Ovary (tissue), 9 donors: ENCODE results near the gene RASGRP4. TPM values are rescaled to one million over a fixed set of nuclear protein-coding genes. Genes with fewer than 3 reads are reported as not detected.

Source experiments
- DNase-seq, 5 donors: peaks; one replicate each; pipeline ENCODE4 v3.0.0-alpha.2; 2019 to 2020
- H3K27ac ChIP-seq, 2 donors: fragments of 200-600 bp; one replicate each; pipeline versions ENCODE4 v1.5.1 to v1.8.0; 2019 to 2022
- H3K27me3 ChIP-seq: fragments of 200-600 bp; one replicate; pipeline ENCODE4 v1.8.0; 2022
- H3K36me3 ChIP-seq: fragments of 200-600 bp; sonication (generic); one replicate; pipeline ENCODE4 v1.5.1; 2019
- H3K4me1 ChIP-seq: one replicate; pipeline ENCODE4 v1.8.1; 2013; ENCODE audit warnings: mild to moderate bottlenecking, moderate library complexity; ENCODE audit not compliant: insufficient read depth
- H3K4me3 ChIP-seq: fragments of 200-600 bp; sonication (generic); one replicate; pipeline ENCODE4 v1.5.1; 2017
- H3K9me3 ChIP-seq, 2 donors: fragments of 200-600 bp in 1 of 2; sonication (generic) in 1 of 2; one replicate each; pipeline versions ENCODE4 v1.5.1 to v1.8.1; 2013 to 2019; ENCODE audit warnings: mild to moderate bottlenecking in 1 of 2, moderate library complexity in 1 of 2
- EP300 ChIP-seq: sonication (generic); formaldehyde crosslinking; IDR thresholded peaks from one replicate; pipeline ENCODE4 v1.6.1; 2017; ENCODE audit warnings: antibody characterized with exemption
- POLR2A ChIP-seq: fragments of 450-650 bp; IDR thresholded peaks from one replicate; pipeline ENCODE4 v1.6.1; 2017; ENCODE audit warnings: antibody characterized with exemption, mild to moderate bottlenecking, moderate library complexity
- WGBS, 3 donors: extraction: QIAGEN DNeasy Blood & Tissue Kit in 1 of 3; methylation state at CpG; one replicate each; pipeline versions ENCODE4 v1.1.5 to v1.1.7; 2013 to 2017; 5-methylcytosine and 5-hydroxymethylcytosine counted together
- intact Hi-C, 4 donors: fragments of 100-400 bp; cut with DNase I; formaldehyde crosslinking; loops; one replicate each; pipeline versions ENCODE4 v1.11.0 to v1.15.1; 2022 to 2023
- polyA plus RNA-seq, 2 donors: library from polyadenylated mRNA; stranded (reverse); fragments of 200-250 nt in 1 of 2; fragments of 350-450 nt in 1 of 2; fragmentation: Illumina TruSeq in 1 of 2; extraction: RNeasy Lipid Tissue Mini Kit (QIAGEN cat#74804) in 1 of 2; gene quantifications; one replicate each; pipeline ENCODE4 v1.2.3, GENCODE V29; 2013 to 2014
- total RNA-seq, 7 donors: library from RNA; depleted of rRNA in 2 of 7; stranded (reverse); fragments of >200 nt in 2 of 7; fragmentation: NEBNext Ultra II Directional in 3 of 7; extraction: Animal tissue kit (Norgen Biotek cat#: 25700) in 3 of 7; gene quantifications; one replicate each; pipeline versions ENCODE4 v1.1.0 to v1.2.4, GENCODE V29; 2016 to 2023
- TF ChIP-seq, protein P1 (sequence below), 3 donors: fragments of 450-650 bp in 2 of 3; fragments of 200-600 bp in 1 of 3; IDR thresholded peaks; one replicate each; pipeline versions ENCODE4 v1.5.1 to v1.8.0; 2016 to 2022; ENCODE audit warnings: antibody characterized with exemption in 3 of 3, mild to moderate bottlenecking in 1 of 3
- donor health status: DM: no; HTN: no; CAD: no; lungs with moderate emphysema.
- donor health status: DM: no; HTN: no; CAD: no.
- donor health status: Bipolar disorder and iron deficiency.
- donor health status: DM: yes; HTN: yes; CAD: no.
- donor health status: DM: no; HTN: no; CAD: no.
- donor health status: DM: yes; HTN: yes; CAD: no.

RASGRP4 gene
- total and polyA plus RNA-seq, 9 donors: 0.45 to 2.5 (median 0.84) TPM

DNA sequence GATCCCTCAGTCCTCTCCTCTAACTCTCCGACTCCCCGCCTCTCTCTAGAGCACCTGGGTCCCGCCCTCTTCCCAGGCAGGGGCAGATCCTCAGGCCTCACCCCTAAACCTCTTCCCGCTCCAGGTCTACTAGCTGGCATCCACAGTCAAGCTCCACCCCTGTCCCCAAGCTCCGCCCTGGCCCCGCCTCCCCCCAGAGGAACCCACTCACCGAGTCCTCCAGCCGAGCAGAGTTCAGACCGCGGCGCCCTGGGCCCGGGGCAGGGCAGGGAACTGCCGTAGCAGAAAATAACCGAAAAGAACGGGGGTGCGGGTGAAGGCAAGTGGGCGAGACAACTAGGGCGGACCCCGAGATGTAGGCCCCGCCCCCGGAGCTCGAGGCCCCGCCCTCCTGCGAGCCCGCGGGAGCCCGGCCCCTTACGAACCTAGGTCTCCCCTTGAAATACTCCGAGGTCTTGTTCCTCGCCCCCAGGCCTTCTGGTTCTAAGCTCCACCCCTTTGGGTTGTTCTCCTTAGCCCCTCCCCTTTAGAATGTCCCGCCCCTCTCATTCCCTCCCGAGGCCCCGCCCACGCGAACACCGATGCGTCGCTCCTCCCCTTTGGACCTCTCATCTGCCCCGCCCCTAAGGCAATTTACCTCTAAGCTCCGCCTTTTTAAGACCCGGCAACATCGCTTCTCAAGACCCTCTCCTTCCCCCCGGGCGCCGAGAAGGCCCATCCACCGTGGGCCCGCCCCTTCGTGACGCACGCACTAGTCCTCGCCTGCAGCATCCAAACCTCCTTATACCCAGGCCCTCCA is 38.3 kb downstream of the RASGRP4 start, which contains the start of gene GGN:
TSS of gene GGN (minus strand) at position 485 of the 799 bp plus-strand sequence. CDS start 773 bp downstream, outside the sequence.
- TF ChIP-seq EP300 (no peak), POLR2A (no peak)
- TF ChIP-seq, protein P1, sequence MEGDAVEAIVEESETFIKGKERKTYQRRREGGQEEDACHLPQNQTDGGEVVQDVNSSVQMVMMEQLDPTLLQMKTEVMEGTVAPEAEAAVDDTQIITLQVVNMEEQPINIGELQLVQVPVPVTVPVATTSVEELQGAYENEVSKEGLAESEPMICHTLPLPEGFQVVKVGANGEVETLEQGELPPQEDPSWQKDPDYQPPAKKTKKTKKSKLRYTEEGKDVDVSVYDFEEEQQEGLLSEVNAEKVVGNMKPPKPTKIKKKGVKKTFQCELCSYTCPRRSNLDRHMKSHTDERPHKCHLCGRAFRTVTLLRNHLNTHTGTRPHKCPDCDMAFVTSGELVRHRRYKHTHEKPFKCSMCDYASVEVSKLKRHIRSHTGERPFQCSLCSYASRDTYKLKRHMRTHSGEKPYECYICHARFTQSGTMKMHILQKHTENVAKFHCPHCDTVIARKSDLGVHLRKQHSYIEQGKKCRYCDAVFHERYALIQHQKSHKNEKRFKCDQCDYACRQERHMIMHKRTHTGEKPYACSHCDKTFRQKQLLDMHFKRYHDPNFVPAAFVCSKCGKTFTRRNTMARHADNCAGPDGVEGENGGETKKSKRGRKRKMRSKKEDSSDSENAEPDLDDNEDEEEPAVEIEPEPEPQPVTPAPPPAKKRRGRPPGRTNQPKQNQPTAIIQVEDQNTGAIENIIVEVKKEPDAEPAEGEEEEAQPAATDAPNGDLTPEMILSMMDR (IDR thresholded peaks at IDR 0.05): no peak
- no peaks in the 10 kb centered on the region for H3K9me3 ChIP-seq
- H3K36me3 ChIP-seq: no peaks in the 10 kb centered on the region
- H3K27me3 ChIP-seq: no peaks in the 10 kb centered on the region
- DNase-seq: peak; percentile 67 to 83 (median 81)
- H3K27ac ChIP-seq: peak within 1 kb of the TSS in 1 of 2 donors; percentile 31
- peaks cover 10% of the 10 kb centered on the region for H3K4me1 ChIP-seq
- intact Hi-C loops: loop anchor here in 1 of 4 donors (2.0 kb wide), 1 partner anchor 13 kb away; no protein-coding TSS in a partner anchor
- H3K4me3 ChIP-seq: peak within 1 kb of the TSS; percentile 52
- 1 to 2% (median 1%) methylated on average over 51 of the region's 51 CpGs for WGBS, 3 donors

DNA sequence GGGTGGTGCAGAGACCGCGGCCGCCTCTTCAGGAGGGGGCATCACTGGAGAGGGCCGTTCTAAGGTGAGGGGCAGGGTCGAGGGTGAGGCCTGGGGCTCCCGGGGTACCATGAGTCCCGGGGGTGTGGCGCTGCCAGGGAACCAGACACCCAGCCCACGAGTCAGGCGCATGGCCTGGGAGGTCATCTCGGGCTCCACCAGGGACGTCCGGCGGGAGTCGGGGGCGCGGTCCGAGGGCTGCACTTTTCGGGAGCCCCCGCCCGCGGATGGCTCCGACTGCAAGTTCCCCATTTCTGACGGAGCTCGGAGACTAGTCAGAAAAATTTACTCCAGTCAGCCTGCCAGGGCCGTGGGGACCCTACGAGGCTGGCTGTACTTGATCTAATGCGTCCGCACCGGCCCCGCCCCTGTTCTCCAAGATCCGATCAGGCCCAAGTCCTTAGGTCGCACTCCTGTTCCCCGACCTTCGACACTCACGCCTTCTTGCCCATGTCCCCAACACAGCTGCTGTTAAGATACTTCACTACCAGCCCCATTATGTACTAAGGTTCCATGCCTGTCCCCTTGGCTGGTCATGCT is 39.0 kb downstream of the RASGRP4 start:
- DNase-seq: peak in 2 of 5 donors; percentile 41 to 48
- Histone ChIP-seq H3K27me3 (no peaks in the 10 kb centered on the region), H3K9me3 (no peaks in the 10 kb centered on the region), H3K4me3 (peak overlapping the region; percentile 52), H3K36me3 (no peaks in the 10 kb centered on the region), H3K27ac (no peak overlapping the region), H3K4me1 (peaks cover 10% of the 10 kb centered on the region)
- TF ChIP-seq POLR2A: no peak
- intact Hi-C loops: loop anchor here in 1 of 4 donors (2.0 kb wide), 1 partner anchor 14 kb away; no protein-coding TSS in a partner anchor
- 4 to 13% (median 9%) methylated on average over 32 to 36 of the region's 36 CpGs for WGBS, 3 donors

DNA sequence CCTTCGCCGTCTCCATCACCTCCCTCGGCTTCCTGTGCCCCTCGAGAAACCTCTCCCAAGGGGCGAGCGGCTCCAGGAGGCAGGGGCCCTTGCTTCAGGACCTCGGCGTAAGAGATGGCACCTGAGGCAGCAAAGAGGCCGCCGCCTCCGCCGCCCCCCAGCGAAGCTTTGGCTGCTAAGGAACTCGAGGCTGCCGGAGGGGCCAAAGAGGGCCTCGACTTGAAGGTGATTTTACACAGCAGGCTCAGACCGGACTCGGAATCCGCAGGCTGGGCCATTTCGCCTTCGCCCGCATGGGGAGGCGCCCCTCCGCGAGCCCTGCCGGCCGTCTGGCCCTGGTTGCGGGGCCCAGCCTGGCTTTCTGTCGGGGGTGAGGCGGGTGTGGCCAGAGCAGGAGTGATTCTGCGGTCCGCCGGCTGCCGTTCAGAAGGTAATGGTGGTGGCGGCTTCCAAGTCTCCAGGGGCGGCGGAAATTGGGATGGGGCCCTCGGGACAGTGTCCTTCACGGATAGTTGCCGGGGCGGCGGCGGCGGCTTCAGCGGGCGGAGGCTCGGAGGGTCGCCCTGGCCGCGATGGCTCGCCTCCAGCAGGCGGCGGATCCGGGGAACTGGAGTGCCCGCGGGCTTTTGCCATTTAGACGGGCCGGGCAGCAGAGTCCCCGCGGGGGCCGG is 39.6 kb downstream of the RASGRP4 start:
- Histone ChIP-seq H3K27ac (no peak overlapping the region), H3K4me1 (peaks cover 10% of the 10 kb centered on the region), H3K9me3 (no peaks in the 10 kb centered on the region), H3K4me3 (no peak overlapping the region), H3K27me3 (no peaks in the 10 kb centered on the region), H3K36me3 (no peaks in the 10 kb centered on the region)
- TF ChIP-seq POLR2A: no peak
- TF ChIP-seq, protein P1 (IDR thresholded peaks at IDR 0.05): no peak
- TF ChIP-seq EP300: no peak
- 47 to 63% (median 58%) methylated on average over 57 to 61 of the region's 61 CpGs for WGBS, 3 donors
- peak in 2 of 5 donors; percentile 42 to 45 for DNase-seq
- intact Hi-C loops: loop anchor here in 1 of 4 donors (2.0 kb wide), 1 partner anchor 14 kb away; no protein-coding TSS in a partner anchor

DNA sequence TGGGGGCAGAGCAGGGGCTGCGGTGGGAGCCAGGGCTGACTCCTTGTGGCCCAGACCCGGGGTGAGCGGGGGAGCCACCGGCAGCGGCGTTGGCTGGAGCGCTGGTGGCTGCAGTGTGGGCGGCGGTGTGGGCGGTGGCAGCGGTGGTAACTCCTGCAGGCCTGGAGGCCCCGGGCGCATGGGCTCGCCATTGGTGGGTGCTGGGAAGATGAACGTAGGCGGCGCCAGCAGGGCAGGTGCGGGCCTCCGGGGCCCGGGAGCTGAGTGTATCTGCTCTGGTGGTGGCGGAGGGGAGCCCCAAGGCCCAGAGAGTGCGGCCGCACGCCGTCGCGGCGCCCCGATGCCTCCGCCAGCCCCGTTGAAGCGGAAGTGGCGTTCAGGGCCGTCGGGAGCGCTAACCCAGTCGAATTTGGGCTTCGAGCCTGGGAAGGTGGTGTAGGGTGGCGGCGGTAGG is 40.2 kb downstream of the RASGRP4 start:
- Histone ChIP-seq H3K27ac (no peak overlapping the region), H3K27me3 (no peaks in the 10 kb centered on the region), H3K36me3 (no peaks in the 10 kb centered on the region), H3K4me1 (peaks cover 10% of the 10 kb centered on the region), H3K4me3 (no peak overlapping the region), H3K9me3 (no peaks in the 10 kb centered on the region)
- TF ChIP-seq POLR2A (no peak), EP300 (no peak)
- TF ChIP-seq, protein P1 (IDR thresholded peaks at IDR 0.05): no peak
- intact Hi-C loops: loop anchor here in 1 of 4 donors (2.0 kb wide), 1 partner anchor 15 kb away; no protein-coding TSS in a partner anchor
- WGBS, 3 donors: 61 to 78% (median 74%) methylated on average over 38 to 40 of the region's 40 CpGs
- peak in 1 of 5 donors; percentile 30 for DNase-seq
